ENCODE data around the gene CSGALNACT2. TPM values are rescaled to one million over a fixed set of nuclear protein-coding genes. Genes with fewer than 3 reads are reported as not detected.
A peak's percentile ranks its signal among the peaks of the same experiment; 100 is the strongest.

The CSGALNACT2 gene
- total and polyA plus RNA-seq, 2 of the 13 experiments (the other 11 are each of a cell fraction or from before 2014, with no cell fraction given) = 3.3 to 7.1 TPM

GRCh38 chr10:43221419-43222209 is 83.4 kb downstream of the CSGALNACT2 start:
- TF ChIP-seq THAP11 (CRISPR knock-in tag; IDR thresholded peaks at IDR 0.05) (no peak), PTBP1 (IDR thresholded peaks at IDR 0.05; ENCODE audit: low read depth, low read length, poor library complexity, severe bottlenecking) (no peak), SNAPC2 (CRISPR knock-in tag; IDR thresholded peaks at IDR 0.05) (no peak), ZFX (CRISPR knock-in tag; IDR thresholded peaks at IDR 0.05; ENCODE audit: low read depth) (0 out of 2 replicates have a peak, but pooled peaks have one; percentile 23), TMF1 (CRISPR knock-in tag; IDR thresholded peaks at IDR 0.05; ENCODE audit: low read depth) (no peak), ZNF34 (CRISPR knock-in tag; IDR thresholded peaks at IDR 0.05; ENCODE audit: borderline replicate concordance) (no peak), SMARCE1 (IDR thresholded peaks at IDR 0.05; ENCODE audit: borderline replicate concordance) (no peak), CTCF (CRISPR knock-in tag; IDR thresholded peaks at IDR 0.05) (peak; percentile 71), STAG1 (CRISPR knock-in tag; IDR thresholded peaks at IDR 0.05) (peak; percentile 53)
- TF ChIP-seq, protein P1, sequence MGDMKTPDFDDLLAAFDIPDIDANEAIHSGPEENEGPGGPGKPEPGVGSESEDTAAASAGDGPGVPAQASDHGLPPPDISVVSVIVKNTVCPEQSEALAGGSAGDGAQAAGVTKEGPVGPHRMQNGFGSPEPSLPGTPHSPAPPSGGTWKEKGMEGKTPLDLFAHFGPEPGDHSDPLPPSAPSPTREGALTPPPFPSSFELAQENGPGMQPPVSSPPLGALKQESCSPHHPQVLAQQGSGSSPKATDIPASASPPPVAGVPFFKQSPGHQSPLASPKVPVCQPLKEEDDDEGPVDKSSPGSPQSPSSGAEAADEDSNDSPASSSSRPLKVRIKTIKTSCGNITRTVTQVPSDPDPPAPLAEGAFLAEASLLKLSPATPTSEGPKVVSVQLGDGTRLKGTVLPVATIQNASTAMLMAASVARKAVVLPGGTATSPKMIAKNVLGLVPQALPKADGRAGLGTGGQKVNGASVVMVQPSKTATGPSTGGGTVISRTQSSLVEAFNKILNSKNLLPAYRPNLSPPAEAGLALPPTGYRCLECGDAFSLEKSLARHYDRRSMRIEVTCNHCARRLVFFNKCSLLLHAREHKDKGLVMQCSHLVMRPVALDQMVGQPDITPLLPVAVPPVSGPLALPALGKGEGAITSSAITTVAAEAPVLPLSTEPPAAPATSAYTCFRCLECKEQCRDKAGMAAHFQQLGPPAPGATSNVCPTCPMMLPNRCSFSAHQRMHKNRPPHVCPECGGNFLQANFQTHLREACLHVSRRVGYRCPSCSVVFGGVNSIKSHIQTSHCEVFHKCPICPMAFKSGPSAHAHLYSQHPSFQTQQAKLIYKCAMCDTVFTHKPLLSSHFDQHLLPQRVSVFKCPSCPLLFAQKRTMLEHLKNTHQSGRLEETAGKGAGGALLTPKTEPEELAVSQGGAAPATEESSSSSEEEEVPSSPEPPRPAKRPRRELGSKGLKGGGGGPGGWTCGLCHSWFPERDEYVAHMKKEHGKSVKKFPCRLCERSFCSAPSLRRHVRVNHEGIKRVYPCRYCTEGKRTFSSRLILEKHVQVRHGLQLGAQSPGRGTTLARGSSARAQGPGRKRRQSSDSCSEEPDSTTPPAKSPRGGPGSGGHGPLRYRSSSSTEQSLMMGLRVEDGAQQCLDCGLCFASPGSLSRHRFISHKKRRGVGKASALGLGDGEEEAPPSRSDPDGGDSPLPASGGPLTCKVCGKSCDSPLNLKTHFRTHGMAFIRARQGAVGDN (CRISPR knock-in tag; IDR thresholded peaks at IDR 0.05) = 0 out of 2 replicates have a peak, but pooled peaks have one; percentile 12
- no TSS peak for BruUV-seq (replicated peaks)
- 29% methylated on average over 10 of the region's 19 CpGs for WGBS (ENCODE audit: low lambda C conversion rate)
- Histone ChIP-seq H3K4me3 (replicated peaks in 1 of 3; ENCODE audit: insufficient read depth in 1 of 3, low read depth in 2 of 3, low read length in 3 of 3) (no peak overlapping the region), H3K4me2 (ENCODE audit: low read depth, low read length) (no peak overlapping the region), H3K79me2 (ENCODE audit: insufficient read depth, low read length) (no peaks in the 10 kb centered on the region), H3K27me3 (ENCODE audit: control insufficient read depth in 1 of 2, insufficient read depth in 2 of 2, low read length in 2 of 2) (peaks cover 1 to 18% of the 10 kb centered on the region in 2 experiments; a peak in 2 of 5 replicates), H3K9ac (ENCODE audit: insufficient read depth, low read depth, low read length) (no peak overlapping the region), H3K27ac (ENCODE audit: extremely low read length, insufficient read depth, low read length) (no peak overlapping the region), H3K36me3 (replicated peaks in 1 of 2; ENCODE audit: control insufficient read depth in 1 of 2, insufficient read depth in 2 of 2, low read length in 2 of 2) (no peaks in the 10 kb centered on the region), H2AFZ (ENCODE audit: low read length) (no peak overlapping the region), H4K20me1 (ENCODE audit: insufficient read depth, low read length) (no peaks in the 10 kb centered on the region), H3K9me3 (ENCODE audit: low read length) (no peaks in the 10 kb centered on the region), H3K4me1 (ENCODE audit: insufficient read depth, low read length) (no peaks in the 10 kb centered on the region)
- ChIA-PET CTCF (ENCODE audit: low intra/inter-chr PET ratio, low total read pairs) (no interaction called here), POLR2A (no interaction called here)
- DNase-seq (ENCODE audit: low spot score) (peak; percentile 23), ATAC-seq (peak; percentile 94), FAIRE-seq (no peak)
- intact Hi-C loops (cut with micrococcal nuclease; ENCODE audit: unreplicated experiment) = loop anchor here (5.0 kb wide), 1 partner anchor 126 kb away; no protein-coding TSS in a partner anchor
- in situ Hi-C loops (cut with HindIII; ENCODE audit: extremely low pct_ligation_motif_present, low pct_unique_long_range_greater_than_20kb) = no loop called here

Measured in HepG2 (cell line).